ENCODE data around the gene PRIM2. TPM values are rescaled to one million over a fixed set of nuclear protein-coding genes. Genes with fewer than 3 reads are reported as not detected.
A peak's percentile ranks its signal among the peaks of the same experiment; 100 is the strongest.
"Not testable (repeated sequence)": the region's sequence is repeated elsewhere in the genome, so short reads cannot be mapped to it uniquely, and the experiment has no call there.

The PRIM2 gene, protein sequence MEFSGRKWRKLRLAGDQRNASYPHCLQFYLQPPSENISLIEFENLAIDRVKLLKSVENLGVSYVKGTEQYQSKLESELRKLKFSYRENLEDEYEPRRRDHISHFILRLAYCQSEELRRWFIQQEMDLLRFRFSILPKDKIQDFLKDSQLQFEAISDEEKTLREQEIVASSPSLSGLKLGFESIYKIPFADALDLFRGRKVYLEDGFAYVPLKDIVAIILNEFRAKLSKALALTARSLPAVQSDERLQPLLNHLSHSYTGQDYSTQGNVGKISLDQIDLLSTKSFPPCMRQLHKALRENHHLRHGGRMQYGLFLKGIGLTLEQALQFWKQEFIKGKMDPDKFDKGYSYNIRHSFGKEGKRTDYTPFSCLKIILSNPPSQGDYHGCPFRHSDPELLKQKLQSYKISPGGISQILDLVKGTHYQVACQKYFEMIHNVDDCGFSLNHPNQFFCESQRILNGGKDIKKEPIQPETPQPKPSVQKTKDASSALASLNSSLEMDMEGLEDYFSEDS
- total RNA-seq, result 9.6 TPM

DNA sequence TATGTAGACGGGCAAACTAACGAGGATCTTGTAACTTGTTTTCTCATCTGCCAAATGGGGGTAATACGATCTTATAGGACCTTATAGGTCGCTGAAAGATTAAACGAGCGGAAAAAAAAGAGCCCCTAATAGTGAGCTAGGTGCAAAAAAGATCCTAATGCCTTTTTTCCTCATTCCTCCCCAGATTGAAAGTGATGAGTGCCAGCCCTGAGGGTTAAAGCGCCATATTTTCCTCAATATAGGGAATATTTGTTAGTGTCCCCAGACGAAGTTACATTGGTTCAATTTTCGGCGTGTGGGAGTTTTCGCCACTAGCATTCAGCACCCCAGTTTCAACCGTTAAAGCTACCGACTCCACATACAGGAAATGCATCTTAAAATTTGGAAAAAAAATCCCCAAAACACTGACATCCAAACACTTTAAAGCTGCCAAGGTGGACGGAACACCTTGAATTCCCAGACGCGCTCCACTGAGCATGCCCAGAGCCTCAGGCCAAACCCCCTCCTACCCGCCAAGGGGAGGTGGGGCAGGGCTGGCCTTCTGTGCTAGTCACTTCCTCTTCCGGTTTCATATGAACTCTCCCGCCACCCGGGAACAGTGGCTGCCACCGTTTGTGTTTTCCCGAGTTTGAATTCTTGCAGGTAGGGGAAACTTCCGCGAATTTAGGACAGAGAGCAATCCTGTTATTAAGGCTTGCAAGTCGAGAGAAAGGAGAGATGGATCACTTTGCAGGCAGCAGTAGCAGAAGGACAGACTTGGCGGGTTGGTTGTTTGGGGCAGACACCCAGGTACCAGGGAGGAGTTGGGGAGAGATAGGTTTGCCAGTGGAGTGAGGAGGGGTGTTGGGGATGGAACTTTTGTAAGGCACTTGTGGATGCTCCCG is at the start of gene PRIM2:
TSS of gene PRIM2 (plus strand) at position 571 of the 884 bp plus-strand sequence. CDS start 816 bp downstream, outside the sequence.
- DNase-seq (ENCODE audit: low spot score), result peak; percentile 87
- intact Hi-C loops (cut with DNase I), result loop anchor here (10.0 kb wide), 1 partner anchor 413 kb away; no protein-coding TSS in a partner anchor
- ATAC-seq, result peak; percentile 98

DNA sequence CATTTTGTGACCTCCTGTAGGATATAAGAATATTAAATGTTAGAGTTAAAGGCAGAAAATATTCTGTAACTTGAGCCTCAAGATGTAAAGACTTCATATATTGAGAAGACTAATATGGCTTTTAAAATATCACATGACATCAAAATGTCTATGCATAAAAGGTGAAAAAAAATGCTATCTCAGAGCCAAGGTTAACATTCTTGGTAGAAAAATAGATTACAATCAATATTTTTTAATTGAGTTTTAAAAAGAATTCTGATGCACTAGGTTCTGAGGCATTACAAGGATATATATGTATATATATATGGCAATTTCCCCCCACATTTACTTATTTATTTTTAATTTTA is 49.2 kb upstream of the PRIM2 start:
- DNase-seq (ENCODE audit: low spot score) (no peak), ATAC-seq (no peak)
- intact Hi-C loops (cut with DNase I), result no loop called here

DNA sequence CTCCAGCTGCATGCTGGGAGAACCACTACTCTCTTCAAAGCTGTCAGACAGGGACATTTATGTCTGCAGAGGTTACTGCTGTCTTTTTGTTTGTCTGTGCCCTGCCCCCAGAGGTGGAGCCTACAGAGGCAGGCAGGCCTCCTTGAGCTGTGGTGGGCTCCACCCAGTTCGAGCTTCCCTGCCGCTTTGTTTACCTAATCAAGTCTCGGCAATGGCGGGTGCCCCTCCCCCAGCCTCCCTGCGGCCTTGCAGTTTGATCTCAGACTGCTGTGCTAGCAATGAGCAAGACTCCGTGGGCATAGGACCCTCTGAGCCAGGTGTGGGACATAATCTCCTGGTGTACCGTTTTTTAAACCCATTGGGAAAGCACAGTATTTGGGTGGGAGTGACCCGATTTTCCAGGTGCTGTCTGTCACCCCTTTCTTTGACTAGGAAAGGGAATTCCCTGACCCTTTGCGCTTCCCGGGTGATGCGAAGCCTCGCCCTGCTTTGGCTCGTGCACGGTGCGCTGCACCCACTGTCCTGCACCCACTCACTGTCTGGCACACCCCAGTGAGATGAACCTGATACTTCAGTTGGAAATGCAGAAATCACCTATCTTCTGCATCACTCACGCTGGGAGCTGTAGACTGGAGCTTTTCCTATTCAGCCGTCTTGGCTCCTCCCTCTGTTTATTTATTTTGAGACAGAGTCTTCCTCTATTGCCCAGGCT is 43.2 kb upstream of the PRIM2 start:
- intact Hi-C loops (cut with DNase I); DNase-seq (ENCODE audit: low spot score); ATAC-seq: not testable (repeated sequence)

DNA sequence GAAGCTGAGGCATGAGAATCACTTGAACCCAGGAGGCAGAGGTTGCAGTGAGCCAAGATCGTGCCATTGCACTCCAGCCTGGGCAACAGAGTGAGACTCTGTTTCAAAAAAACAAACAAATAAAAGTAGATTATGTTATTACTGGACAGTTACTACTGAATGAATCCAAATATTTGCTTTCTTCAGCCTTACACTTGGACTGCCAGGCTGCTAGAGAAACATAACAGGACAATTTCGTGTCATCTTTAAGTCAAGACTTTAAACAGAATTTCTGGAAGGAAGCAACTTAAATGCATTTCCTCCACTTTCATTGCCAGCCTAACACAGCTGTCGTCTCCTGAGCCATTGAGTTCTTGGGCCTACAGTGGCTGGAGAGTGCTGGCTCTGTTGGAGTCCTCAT is 42.0 kb upstream of the PRIM2 start:
- intact Hi-C loops (cut with DNase I), result no loop called here
- no peak for ATAC-seq
- DNase-seq (ENCODE audit: low spot score), result no peak

DNA sequence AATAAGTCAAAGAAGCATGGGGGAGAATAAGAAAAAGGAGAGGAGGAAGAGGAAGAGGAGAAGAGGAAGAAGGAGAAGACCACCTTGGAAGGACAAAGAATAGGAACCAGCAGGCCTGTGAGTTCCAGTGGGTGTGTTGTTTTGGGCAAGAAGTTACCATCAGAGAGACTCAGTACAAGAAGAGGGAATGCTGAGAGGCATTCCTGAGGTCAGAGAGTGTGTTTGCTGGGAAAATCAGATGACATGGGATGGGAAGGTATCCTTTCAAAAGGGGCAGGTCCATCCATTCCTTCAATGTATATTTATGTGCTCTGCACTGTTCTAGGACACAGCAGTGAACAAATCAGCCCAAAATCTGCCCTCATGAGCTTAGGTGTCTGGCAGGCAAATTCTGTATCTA is 40.5 kb upstream of the PRIM2 start:
- intact Hi-C loops (cut with DNase I), result no loop called here
- DNase-seq (ENCODE audit: low spot score) (no peak), ATAC-seq (no peak)

DNA sequence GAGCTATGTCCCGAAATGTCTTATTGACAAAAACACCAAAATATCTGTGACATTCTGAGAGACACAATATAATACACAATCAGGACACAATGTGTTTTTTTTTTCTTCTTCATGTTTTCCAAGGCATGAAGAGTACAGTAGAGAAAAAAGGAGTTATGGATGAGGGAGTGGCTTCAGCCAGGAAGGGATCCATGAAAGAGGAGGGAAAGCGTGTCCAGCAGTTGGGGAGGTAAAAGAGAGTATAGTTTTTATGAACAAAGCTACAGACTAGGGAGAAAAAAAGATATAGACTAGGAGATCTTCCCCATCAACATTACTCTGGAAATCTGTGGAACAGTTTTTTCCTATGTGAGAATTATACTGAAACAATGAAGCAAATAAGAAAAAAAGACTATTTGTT is 38.9 kb upstream of the PRIM2 start:
- ATAC-seq (no peak), DNase-seq (ENCODE audit: low spot score) (no peak)
- intact Hi-C loops (cut with DNase I), result no loop called here

DNA sequence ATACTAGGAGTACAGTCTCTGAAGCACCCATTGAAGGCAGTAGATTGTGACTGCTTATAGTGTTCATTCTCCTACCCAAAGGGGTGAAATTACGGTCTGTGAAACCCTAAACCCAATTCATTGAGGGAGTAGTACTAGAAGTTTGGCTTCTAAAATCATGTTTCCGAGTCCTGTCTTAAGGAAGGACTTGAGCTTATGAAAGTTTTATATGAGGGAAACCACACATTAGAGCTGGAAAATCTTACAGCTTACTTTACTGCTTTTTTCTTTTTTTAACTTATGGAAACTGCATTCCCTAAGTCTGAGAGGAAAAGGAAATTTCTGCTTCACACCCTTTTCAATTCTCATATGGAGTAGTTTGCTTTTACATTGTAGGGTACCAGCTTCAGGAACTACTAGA is 38.4 kb upstream of the PRIM2 start:
- ATAC-seq (no peak), DNase-seq (ENCODE audit: low spot score) (no peak)
- intact Hi-C loops (cut with DNase I), result no loop called here

DNA sequence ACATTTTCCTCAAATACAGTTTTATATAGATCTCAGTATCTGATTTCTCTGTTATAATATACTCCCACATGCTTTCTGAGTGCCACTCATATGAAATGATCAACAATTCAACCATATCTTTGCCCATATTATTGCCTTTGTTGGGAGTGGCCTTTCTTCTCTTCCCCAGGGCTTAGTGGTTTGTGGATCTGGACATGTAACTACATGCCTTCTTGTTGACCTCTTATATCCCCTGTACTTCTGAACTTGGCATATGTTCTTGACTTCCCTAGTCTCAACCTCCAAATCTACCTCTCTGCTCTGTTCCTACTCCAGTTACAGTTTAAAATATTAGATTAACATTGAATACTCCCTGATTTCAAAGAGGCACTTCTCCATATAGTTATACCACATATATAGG is 34.3 kb upstream of the PRIM2 start:
- ATAC-seq (no peak), DNase-seq (ENCODE audit: low spot score) (no peak)
- intact Hi-C loops (cut with DNase I), result no loop called here

DNA sequence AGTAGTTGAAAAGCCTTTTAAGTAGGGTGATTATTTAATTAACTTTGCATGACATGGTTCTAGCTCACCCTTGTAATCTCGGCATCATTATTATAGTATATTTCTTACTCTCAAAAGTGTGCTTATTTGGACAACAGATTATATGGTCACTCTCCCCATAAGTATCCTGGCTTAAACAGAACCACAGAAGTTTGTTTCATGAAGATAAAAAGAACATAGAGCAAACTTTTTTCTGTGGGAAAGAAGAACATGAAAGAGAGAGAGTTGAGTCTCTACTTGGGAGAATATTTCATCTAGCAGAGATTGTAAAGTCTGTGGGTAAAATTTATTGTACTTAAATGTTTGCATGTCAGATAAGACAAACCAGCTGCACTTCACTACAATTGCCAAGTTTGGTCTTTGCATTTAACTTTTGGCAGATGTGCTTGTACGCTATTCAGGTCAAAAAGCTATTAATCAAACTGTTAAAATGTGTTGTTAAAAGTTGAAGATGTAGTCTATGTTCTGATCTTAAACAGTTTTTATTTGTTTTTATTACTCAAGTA is 33.4 kb upstream of the PRIM2 start:
- intact Hi-C loops (cut with DNase I), result no loop called here
- ATAC-seq, result no peak
- no peak for DNase-seq (ENCODE audit: low spot score)

DNA sequence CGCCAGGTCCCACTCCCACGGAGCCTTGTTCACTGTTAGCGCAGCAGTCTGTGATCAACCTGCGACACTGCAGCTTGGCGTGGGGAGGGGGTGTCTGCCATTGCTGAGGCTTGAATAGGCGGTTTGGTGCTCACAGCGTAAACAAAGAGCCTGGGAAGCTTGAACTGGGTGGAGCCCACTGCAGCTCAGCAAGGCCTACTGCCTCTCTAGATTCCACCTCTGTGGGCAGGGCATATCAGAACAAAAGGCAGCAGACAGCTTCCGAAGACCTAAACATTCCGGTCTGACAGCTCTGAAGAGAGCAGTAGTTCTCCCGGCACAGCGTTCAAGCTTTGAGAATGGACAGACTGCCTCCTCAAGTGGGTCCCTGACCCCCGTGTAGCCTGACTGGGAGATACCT is 29.3 kb upstream of the PRIM2 start:
- intact Hi-C loops (cut with DNase I); ATAC-seq; DNase-seq (ENCODE audit: low spot score): not testable (repeated sequence)

DNA sequence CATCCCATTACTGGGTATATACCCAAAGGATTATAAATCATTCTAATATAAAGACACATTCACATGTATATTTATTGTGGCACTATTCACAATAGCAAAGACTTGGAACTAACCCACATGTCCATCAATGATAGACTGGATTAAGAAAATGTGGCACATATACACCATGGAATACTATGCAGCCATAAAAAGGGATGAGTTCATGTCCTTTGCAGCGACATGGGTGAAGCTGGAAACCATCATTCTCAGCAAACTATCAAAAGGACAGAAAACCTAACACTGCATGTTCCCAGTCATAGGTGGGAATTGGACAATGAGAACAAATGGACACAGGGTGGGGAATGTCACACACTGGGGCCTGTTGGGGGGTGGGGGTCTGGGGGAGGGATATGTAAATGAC is 24.0 kb upstream of the PRIM2 start:
- intact Hi-C loops (cut with DNase I); DNase-seq (ENCODE audit: low spot score); ATAC-seq: not testable (repeated sequence)

DNA sequence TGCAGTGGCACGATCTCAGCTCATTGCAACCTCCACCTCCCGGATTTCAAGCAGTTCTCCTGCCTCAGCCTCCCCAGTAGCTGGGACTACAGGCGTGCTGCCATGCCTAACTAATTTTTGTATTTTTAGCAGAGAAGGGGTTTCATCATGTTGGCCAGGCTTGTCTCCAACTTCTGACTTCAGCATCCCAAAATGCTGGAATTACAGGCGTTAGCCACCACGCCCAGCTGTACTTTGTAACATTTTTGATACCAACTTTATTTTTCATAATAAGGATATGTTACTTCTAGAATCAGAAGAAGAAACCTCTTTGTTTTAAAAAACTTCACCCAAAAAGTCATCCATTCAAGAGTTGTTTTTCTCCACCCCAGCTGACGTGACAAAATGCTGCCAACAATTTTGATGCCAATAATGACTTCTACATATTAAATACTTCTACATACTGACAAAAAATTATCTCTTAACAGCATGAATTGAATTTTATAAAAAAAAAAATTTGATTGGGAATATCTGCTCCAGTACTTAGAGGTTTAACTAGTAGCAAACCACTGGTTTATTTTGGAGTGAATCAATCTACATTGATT is 22.5 kb upstream of the PRIM2 start:
- intact Hi-C loops (cut with DNase I), result no loop called here
- DNase-seq (ENCODE audit: low spot score), result no peak
- peak; percentile 83 for ATAC-seq

DNA sequence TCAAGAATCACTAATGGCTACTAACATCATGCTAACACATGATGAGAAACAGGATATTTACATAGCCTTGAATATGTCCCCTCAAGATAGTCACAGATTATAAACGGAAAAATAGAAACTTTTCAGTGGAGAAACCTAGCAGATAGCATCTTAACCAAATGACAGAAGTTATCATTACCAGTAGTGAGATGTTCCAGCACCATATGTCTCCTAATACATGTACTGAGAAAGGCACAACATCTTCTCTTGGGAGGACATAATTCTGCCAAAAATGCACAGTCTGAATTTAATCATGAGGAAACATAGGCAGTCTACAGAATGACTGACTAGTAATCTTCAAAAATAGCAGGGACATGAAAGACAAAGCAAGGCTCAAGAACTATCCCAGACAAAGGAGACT is 19.9 kb upstream of the PRIM2 start:
- intact Hi-C loops (cut with DNase I), result no loop called here
- no peak for ATAC-seq

DNA sequence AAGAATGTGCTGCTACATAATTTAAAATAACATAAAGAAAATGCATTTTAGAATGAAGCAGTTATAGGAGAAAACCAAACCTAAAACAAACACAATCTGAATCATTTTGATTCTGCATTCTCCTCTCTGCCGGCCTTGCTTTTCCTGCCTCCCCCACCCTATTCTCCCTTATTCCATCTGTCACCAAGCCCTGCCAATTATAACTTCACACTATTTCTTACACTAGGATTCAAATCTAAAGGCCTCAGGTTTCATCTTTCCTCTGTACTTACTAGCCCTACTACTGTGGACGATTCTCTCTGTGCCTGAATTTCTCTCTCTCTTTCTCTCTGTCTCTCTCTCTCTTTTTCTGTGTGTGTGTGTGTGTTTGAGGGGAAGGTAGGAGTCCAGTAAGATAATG is 18.7 kb upstream of the PRIM2 start:
- DNase-seq (ENCODE audit: low spot score) (no peak), ATAC-seq (no peak)
- intact Hi-C loops (cut with DNase I), result no loop called here

More for the DNA sequence above, 19.9 kb upstream of the PRIM2 start:
- no peak for DNase-seq (ENCODE audit: low spot score)

DNA sequence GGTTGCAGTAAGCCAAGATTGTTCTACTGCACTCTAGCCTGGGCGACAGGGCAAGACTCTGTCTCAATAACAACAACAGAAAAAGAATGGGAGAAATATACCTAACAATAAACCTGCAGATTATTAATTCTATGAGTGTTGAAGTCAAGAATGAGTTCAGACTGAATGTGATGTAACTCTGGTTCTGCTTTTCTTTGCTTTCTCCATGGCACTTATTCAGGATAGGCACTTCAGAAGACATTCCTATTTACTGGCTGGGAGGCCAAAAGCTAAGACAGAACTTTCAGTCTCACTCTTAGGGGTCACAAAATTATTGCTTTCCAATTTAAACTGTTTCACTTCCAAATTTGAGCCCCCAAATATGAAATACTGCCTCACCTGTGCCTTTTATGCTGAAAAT is 15.7 kb upstream of the PRIM2 start:
- intact Hi-C loops (cut with DNase I), result no loop called here
- no peak for DNase-seq (ENCODE audit: low spot score)
- no peak for ATAC-seq

DNA sequence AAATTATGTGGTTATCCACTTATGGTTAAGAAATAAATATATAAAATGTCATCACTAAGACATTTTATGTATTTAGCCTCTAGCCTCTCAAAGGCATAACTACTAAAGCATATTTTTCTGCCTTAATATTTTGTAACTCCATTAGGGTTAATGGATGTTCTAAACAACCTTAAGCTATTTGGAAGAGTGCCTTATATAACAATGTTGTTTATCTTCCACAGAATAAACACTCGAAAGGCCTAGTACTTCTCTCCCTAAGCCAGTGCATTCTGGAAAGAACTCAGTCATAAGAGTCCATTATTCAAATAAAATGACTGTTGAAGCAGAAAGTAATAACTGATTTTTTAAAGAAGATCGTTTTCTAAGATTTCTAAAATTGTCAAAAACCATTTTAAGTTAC is 15.0 kb upstream of the PRIM2 start:
- no peak for DNase-seq (ENCODE audit: low spot score)
- intact Hi-C loops (cut with DNase I), result no loop called here
- no peak for ATAC-seq

DNA sequence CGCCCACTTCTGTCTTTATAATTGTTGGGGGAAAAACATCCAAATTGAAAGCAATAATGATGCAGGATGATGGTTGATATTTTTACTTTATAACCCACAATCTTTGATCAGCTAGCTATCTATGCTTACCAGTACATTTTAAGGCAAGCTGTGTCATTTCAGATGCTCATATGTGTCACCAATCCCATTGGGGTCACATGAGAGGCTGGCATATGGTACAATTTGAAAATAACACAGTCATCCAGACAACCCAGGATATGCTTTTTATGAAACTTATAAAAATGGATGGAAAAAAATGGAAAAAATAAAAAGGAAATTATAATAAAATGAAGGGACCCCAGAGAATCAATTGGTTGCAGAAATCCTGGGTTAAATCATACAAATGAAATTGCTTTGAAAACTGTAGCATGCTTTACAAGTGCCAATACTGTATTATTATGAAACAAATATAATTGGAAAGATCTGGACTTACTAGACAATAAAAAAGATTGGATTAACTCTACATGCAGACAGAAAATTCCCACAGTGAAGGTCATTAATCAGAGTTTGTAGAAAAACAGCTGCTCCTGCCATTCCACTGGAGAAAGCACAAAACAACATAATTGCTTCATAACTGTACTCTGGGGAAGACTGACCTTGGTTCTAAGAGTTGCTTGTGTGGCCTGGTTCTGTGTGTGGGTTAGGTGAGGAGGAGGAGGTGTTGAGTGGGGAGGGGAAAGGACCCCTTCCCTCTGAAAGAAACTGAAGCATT is 13.3 kb upstream of the PRIM2 start:
- DNase-seq (ENCODE audit: low spot score), result no peak
- intact Hi-C loops (cut with DNase I), result no loop called here
- peak; percentile 93 for ATAC-seq

DNA sequence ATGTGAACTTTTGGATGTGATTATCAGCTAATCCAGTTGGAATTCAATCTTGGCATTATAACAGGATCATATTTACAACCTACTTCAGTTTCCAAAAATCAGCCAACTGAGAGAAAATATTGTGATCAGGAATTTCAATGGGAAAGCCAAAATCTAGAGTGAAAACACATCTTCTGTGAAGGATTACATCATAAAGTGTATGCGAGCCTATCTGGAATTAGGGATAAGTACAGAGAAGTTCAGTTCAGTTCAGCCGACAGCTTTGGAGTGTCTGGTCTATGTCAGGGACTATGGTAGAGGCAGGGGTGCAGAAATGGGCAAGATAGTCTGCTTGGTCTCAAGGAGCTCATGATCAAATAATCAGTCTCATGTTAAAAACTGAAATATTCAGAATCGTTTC is 12.3 kb upstream of the PRIM2 start:
- intact Hi-C loops (cut with DNase I), result no loop called here
- DNase-seq (ENCODE audit: low spot score), result no peak
- peak; percentile 80 for ATAC-seq

Data from sciatic nerve (tissue), 2 donors.